SU-DHL-6 (cell line): ENCODE data around the gene ISG20.

ENCODE experiments used
- EZH2phosphoT487 ChIP-seq: fragments of 200-600 bp; sonication (generic), shearing (Covaris generic); conservative IDR thresholded peaks from 2 replicates; pipeline ENCODE4 v1.6.1; 2018; ENCODE audit warnings: mild to moderate bottlenecking, antibody characterized with exemption, low read length, moderate library complexity, mixed read lengths
- TF ChIP-seq, protein P1 (sequence below): fragments of 200-600 bp; sonication (generic); IDR thresholded peaks from one replicate; pipeline ENCODE4 v1.5.1; 2017; ENCODE audit warnings: antibody characterized with exemption, mild to moderate bottlenecking, low read length, moderate library complexity; ENCODE audit not compliant: insufficient read depth, poor library complexity, severe bottlenecking

DNA sequence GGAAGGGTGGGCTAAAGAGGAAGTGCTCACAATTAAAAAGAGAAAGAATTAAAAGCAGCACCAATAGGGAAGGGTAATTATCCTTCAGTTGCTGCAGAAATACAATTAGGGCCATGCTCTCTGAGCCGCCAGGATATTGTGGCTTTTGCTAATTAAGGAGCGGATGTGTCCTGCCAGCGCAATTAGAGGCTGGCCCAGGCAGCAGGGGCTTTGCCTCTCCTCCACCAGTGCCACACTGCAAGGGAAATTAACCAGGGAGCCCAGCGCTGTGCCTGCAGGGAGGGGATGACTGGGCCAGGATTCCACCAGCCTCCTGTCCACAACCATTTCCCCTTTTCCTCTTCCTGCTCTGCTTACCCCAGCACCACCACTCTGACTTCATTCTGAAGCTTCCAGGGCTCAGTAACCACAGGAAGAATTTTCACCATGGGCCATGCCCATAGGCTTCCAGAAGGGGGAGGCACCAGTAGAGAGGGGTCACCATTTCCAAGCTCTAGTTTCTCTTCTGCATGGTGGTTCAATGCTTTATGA lies 28.1 kb upstream of the ISG20 start:
- TF ChIP-seq, protein P1, sequence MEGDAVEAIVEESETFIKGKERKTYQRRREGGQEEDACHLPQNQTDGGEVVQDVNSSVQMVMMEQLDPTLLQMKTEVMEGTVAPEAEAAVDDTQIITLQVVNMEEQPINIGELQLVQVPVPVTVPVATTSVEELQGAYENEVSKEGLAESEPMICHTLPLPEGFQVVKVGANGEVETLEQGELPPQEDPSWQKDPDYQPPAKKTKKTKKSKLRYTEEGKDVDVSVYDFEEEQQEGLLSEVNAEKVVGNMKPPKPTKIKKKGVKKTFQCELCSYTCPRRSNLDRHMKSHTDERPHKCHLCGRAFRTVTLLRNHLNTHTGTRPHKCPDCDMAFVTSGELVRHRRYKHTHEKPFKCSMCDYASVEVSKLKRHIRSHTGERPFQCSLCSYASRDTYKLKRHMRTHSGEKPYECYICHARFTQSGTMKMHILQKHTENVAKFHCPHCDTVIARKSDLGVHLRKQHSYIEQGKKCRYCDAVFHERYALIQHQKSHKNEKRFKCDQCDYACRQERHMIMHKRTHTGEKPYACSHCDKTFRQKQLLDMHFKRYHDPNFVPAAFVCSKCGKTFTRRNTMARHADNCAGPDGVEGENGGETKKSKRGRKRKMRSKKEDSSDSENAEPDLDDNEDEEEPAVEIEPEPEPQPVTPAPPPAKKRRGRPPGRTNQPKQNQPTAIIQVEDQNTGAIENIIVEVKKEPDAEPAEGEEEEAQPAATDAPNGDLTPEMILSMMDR = no peak
- no peak for TF ChIP-seq EZH2phosphoT487
